NB4 (cell line): ENCODE measurements around the gene SLC48A1.

Experiments used
- DNase-seq: peaks from one replicate; pipeline ENCODE4 v3.0.0; 2010; ENCODE audit warnings: low read depth
- H3K4me3 ChIP-seq: one replicate; pipeline ENCODE4 v1.5.1; 2011; ENCODE audit warnings: mild to moderate bottlenecking, low read depth, low read length, moderate library complexity
- MYC ChIP-seq: IDR thresholded peaks from 2 replicates; pipeline ENCODE4 v1.6.1; 2011; ENCODE audit warnings: low read depth, low read length
- POLR2A ChIP-seq: IDR thresholded peaks from 2 replicates; pipeline ENCODE4 v1.6.1; 2011; ENCODE audit warnings: mild to moderate bottlenecking; ENCODE audit not compliant: insufficient read length; ENCODE audit errors: extremely low read depth
- TF ChIP-seq, protein P1 (sequence below): IDR thresholded peaks from 2 replicates; pipeline ENCODE4 v1.6.1; 2011; ENCODE audit warnings: low read depth, low read length
- TF ChIP-seq, protein P2 (sequence below): IDR thresholded peaks from one replicate; pipeline ENCODE4 v1.5.1; 2012; ENCODE audit warnings: low read depth, low read length

The SLC48A1 gene

DNA sequence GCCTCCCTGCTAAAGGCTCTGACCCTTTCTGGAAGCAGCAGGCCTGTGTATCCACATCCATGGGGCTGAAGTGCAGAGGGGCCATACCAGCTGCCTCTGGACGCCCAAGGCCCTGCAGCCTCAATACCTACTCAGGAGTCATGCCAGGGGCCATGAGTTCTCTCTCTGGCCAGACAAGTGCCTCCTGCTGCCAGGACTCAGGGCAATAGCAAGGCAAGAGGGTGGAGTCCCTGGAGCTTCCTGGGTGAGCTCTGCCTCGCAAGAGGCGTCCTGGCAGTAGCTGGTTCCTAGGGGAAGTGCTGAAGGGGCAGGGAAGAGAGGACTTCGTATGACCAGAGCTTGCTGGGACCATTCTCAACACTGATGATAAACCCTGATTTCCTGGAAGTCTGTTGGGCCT is 36.8 kb upstream of the SLC48A1 start:
- TF ChIP-seq POLR2A (no peak), MYC (no peak)
- TF ChIP-seq, protein P1, sequence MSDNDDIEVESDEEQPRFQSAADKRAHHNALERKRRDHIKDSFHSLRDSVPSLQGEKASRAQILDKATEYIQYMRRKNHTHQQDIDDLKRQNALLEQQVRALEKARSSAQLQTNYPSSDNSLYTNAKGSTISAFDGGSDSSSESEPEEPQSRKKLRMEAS = no peak
- TF ChIP-seq, protein P2, sequence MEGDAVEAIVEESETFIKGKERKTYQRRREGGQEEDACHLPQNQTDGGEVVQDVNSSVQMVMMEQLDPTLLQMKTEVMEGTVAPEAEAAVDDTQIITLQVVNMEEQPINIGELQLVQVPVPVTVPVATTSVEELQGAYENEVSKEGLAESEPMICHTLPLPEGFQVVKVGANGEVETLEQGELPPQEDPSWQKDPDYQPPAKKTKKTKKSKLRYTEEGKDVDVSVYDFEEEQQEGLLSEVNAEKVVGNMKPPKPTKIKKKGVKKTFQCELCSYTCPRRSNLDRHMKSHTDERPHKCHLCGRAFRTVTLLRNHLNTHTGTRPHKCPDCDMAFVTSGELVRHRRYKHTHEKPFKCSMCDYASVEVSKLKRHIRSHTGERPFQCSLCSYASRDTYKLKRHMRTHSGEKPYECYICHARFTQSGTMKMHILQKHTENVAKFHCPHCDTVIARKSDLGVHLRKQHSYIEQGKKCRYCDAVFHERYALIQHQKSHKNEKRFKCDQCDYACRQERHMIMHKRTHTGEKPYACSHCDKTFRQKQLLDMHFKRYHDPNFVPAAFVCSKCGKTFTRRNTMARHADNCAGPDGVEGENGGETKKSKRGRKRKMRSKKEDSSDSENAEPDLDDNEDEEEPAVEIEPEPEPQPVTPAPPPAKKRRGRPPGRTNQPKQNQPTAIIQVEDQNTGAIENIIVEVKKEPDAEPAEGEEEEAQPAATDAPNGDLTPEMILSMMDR = no peak
- no peak for DNase-seq
- no peak overlapping the region for H3K4me3 ChIP-seq

DNA sequence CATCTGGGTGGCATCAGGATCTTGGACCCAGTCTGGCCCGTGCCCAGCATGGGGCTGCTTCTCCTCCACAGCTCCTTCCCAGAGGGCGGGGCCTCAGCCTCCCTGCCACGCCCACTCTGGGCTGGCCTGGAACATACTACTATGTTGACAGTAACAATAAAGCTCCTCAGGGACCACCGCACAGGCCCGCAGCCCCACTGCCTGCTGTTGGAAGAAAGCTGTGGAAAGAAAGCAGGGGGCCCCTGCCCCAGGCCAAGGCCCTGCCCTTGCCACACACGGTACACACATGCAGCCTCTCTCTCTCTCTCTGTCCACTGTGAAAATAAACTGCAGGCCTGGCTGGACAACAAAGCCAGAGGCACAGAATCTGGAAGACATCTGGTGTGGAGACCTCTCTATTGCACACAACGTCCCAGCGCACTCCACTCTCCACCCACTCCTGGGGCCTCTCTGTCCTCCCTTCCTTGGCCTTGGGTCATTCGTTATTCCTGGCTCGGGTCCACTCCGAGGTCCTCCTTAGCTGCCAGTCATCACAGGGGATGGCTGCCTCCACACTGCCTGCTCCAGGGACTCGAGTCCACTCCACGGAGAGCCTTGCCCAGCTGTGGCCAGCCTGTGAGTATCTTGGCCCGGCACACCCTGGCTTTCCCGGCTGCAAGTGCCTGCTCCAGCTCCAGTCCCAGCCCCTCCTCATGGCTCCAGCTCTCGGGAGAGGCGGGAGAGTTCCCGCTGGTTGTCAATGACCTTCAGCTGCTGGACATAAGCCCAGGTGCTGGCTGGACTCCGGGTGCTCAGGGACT is 36.0 kb upstream of the SLC48A1 start:
- TF ChIP-seq POLR2A = no peak
- TF ChIP-seq, protein P2 = no peak
- no peak for TF ChIP-seq MYC
- TF ChIP-seq, protein P1 = no peak
- no peak overlapping the region for H3K4me3 ChIP-seq
- no peak for DNase-seq

DNA sequence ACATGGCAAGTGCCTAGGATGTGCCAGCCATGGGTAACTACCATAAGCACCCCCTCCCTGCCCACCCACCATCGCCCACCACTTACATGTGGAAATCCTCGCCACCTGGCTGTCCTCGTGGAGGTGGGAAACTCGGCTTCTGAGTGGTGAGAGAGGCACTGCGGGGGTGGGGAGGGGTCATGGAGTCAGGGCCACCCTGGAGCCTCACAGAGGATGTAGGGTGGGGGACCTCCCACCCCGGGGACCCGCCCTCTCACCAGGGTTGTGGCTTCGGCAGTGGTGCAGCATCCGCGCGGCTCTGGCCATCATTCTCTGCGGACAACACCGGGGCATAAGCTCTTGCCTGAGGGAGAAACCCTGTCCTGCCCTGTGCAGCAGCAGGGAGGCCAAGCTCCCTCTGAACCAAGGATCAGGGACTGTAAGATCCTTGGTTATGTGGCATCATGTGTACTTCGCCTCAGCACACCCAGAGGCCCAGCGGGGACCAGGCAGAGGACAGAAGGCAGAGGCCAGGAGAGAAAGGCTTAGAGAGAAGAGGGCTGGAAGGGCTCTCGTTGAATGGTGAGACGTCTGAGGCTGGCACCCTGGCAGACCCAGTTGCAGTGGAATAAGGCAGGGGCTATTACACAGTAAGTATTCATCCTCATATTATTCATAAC is 35.0 kb upstream of the SLC48A1 start:
- no peak for DNase-seq
- H3K4me3 ChIP-seq = no peak overlapping the region
- TF ChIP-seq, protein P1 = no peak
- TF ChIP-seq POLR2A (no peak), MYC (no peak)
- TF ChIP-seq, protein P2 = no peak

DNA sequence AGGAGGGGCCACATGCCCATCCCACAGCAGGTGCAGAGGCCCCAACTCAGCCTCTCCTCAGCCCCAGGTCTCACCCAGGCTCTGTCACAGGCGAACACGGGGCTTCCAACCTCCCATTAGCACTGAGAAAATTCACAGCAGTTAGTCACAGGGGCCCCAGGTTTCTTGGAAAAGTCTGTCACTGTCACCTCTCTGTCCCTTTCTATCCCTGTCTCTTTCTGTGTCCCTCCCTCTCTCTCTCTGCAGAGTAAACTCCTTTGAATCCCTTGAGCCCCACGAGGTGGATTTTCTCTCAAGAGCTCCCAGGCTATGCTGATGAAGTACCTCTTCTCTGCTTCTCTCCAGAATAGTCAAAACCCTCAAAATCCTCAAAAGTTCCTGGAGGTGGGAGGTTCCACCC is 33.7 kb upstream of the SLC48A1 start:
- H3K4me3 ChIP-seq = no peak overlapping the region
- TF ChIP-seq POLR2A (no peak), MYC (no peak)
- DNase-seq = no peak

DNA sequence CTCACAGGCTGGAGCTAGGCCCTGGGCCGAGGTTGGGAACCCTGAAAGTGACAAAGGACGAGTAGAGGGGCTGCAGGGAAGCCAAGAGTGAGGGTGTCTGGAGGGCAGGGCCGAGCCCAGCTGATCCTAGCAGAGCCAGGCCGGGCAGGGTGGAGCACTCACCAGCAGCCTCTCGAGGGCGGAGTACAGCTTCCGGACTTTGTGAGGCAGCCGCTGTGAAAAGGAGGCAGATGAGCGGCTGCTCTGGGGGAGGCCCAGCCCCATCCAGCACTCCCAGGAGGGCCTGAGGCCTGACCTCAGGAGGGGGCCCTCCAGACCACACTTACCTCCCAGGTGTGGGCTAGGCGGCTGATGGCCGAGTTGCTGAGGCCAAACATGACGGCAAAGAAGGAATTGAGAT is 33.1 kb upstream of the SLC48A1 start:
- H3K4me3 ChIP-seq = no peak overlapping the region
- no peak for TF ChIP-seq POLR2A
- TF ChIP-seq, protein P1 = no peak
- TF ChIP-seq, protein P2 = no peak
- no peak for TF ChIP-seq MYC
- DNase-seq = no peak

DNA sequence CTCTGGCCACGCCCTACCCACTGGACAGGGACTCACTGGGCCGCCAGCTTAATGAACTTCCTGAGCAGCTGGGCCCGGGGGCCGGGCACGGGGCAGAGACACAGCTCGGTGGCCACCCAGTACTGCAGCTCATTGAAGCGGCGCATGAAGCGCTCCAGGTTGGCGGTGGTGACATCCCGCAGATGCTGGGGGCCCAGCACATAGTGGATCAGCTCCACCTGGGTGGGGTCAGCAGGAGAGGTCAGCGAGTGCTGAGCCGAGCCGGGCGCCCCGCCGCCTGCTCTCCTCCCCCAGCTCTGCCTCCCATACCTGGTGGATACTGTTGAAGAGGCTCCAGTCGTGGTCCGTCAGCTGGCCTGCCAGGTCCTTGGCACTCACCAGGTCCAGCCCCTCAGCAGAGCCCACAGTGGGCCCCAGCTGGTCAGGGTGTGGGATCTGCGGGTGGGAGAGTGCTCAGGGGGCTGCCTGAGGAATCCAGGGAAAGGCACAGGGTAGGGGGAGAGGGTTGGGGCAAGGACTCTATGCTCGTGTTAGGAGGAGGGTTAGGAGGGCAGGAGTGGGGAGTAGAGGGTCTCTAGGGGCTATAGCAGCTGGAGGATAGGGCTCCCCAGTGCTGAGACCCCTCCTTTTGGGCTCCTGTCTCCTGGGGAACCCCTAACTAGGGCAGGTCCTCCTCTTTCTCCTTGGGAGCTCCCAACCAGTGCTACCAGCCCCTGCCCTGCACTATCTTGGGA is 32.3 kb upstream of the SLC48A1 start:
- TF ChIP-seq, protein P1 = no peak
- TF ChIP-seq MYC = no peak
- TF ChIP-seq POLR2A = no peak
- TF ChIP-seq, protein P2 = no peak
- DNase-seq = no peak
- no peak overlapping the region for H3K4me3 ChIP-seq
